Measurements from ENCODE around the gene PTGDS. TPM values are rescaled to one million over a fixed set of nuclear protein-coding genes. Genes with fewer than 3 reads are reported as not detected.

Gene PTGDS
- total and polyA plus RNA-seq, 9 of the 15 experiments (the other 6 are each of a cell fraction or from before 2014, with no cell fraction given): 0.46 to 7.1 (median 2.0) TPM

GRCh38 chr9:137006116-137007003 lies 29.1 kb downstream of the PTGDS start:
- intact Hi-C loops (cut with micrococcal nuclease): no loop called here
- Histone ChIP-seq H3K4me1 (replicated peaks in 1 of 2; ENCODE audit: control insufficient read depth in 2 of 2, insufficient read depth in 2 of 2, low read length in 2 of 2) (peaks cover 0 to 52% of the 10 kb centered on the region in 2 experiments; a peak in 2 of 5 replicates), H3K79me2 (ENCODE audit: control insufficient read depth, insufficient read depth, low read length) (no peaks in the 10 kb centered on the region), H3K4me3 (no peak overlapping the region), H3K9me1 (ENCODE audit: control insufficient read depth, insufficient read depth, low read length) (no peaks in the 10 kb centered on the region), H3K27me3 (ENCODE audit: control insufficient read depth in 2 of 2, insufficient read depth in 2 of 2, low read length in 2 of 2) (no peaks in the 10 kb centered on the region), H3K9ac (ENCODE audit: insufficient read depth in 1 of 2, low read depth in 2 of 2, low read length in 2 of 2) (peak overlapping the region in 1 of 2 experiments; percentile 1; a peak in 2 of 4 replicates), H3K4me2 (ENCODE audit: insufficient read depth, low read length) (no peak overlapping the region), H4K20me1 (replicated peaks; ENCODE audit: control insufficient read depth, insufficient read depth, low read length) (no peaks in the 10 kb centered on the region), H3K9me3 (replicated peaks; ENCODE audit: control insufficient read depth, insufficient read depth, low read depth, low read length) (0 out of 2 replicates have a peak, but pooled peaks cover 1% of the 10 kb centered on the region), H2AFZ (ENCODE audit: low read depth, low read length) (no peak overlapping the region), H3K27ac (ENCODE audit: extremely low read depth, low read depth, low read length) (no peak overlapping the region), H3K36me3 (ENCODE audit: control insufficient read depth, insufficient read depth, low read length) (no peaks in the 10 kb centered on the region)
- DNase-seq (ENCODE audit: extremely low read depth in 1 of 4, low spot score in 3 of 4): no peak
- 47% methylated on average over 24 of the region's 24 CpGs for WGBS (ENCODE audit: insufficient coverage, low coverage, missing lambda C conversion rate)
- in situ Hi-C loops (cut with MboI): no loop called here
- no peak for ATAC-seq
- ChIA-PET CTCF (ENCODE audit: low intra/inter-chr PET ratio) (no interaction called here), POLR2A (interaction anchor here (0.6 kb wide), 3 partner anchors 183 to 306 kb away, joined by 3 read pairs; no protein-coding TSS in a partner anchor)
- TF ChIP-seq CEBPG (CRISPR knock-in tag; IDR thresholded peaks at IDR 0.05) (no peak), CEBPG (tag; conservative IDR thresholded peaks at IDR 0.05 in 1 of 2, IDR thresholded peaks at IDR 0.05 in 1 of 2) (no peak), KLF1 (tag; IDR thresholded peaks at IDR 0.05) (no peak), CREB3L1 (IDR thresholded peaks at IDR 0.05; ENCODE audit: borderline replicate concordance, low read depth) (no peak), ZNF140 (CRISPR knock-in tag; IDR thresholded peaks at IDR 0.05) (no peak), SMAD1 (IDR thresholded peaks at IDR 0.05; ENCODE audit: low read depth, low read length, partially characterized antibody) (no peak), ZNF277 (CRISPR knock-in tag; IDR thresholded peaks at IDR 0.05; ENCODE audit: borderline replicate concordance) (no peak), KHSRP (IDR thresholded peaks at IDR 0.05) (no peak), MAFG (tag; conservative IDR thresholded peaks at IDR 0.05) (no peak), NCOA6 (IDR thresholded peaks at IDR 0.05) (no peak), CHD1 (IDR thresholded peaks at IDR 0.05; ENCODE audit: low read length) (no peak), ZNF77 (CRISPR knock-in tag; IDR thresholded peaks at IDR 0.05) (no peak), ZNF586 (CRISPR knock-in tag; conservative IDR thresholded peaks at IDR 0.05) (no peak), ZBTB9 (CRISPR knock-in tag; IDR thresholded peaks at IDR 0.05) (no peak), RUNX1 (IDR thresholded peaks at IDR 0.05; ENCODE audit: low read depth) (no peak), PPARD (CRISPR knock-in tag; IDR thresholded peaks at IDR 0.05) (no peak), SNAPC5 (CRISPR knock-in tag; IDR thresholded peaks at IDR 0.05) (no peak)
- BruUV-seq (replicated peaks): no TSS peak
- FAIRE-seq: no peak
